HepG2 (cell line): Measurements from ENCODE around the gene UBE2B. TPM values are rescaled to one million over a fixed set of nuclear protein-coding genes. Genes with fewer than 3 reads are reported as not detected.

ENCODE experiments used
- AGO1 ChIP-seq: fragments of 200-400 bp; formaldehyde crosslinking; IDR thresholded peaks from 2 replicates; pipeline ENCODE4 v1.6.1; 2017; ENCODE audit warnings: mild to moderate bottlenecking, low read depth, low read length, moderate library complexity; ENCODE audit not compliant: poor library complexity, severe bottlenecking
- ATF3 ChIP-seq: sonication (generic); formaldehyde crosslinking; IDR thresholded peaks from 2 replicates; pipeline ENCODE4 v1.4.0; 2020; ENCODE audit warnings: missing genetic modification reagents
- BRCA1 ChIP-seq: sonication (generic); formaldehyde crosslinking; IDR thresholded peaks from 2 replicates; pipeline ENCODE4 v1.4.0; 2020; ENCODE audit warnings: missing genetic modification reagents
- EEA1 ChIP-seq: sonication (generic); formaldehyde crosslinking; IDR thresholded peaks from 2 replicates; pipeline ENCODE4 v1.5.1; 2020; ENCODE audit warnings: mild to moderate bottlenecking, missing genetic modification reagents, borderline replicate concordance
- GABPB1 ChIP-seq: IDR thresholded peaks from 2 replicates; pipeline ENCODE4 v1.6.1; 2016; ENCODE audit warnings: mild to moderate bottlenecking, missing genetic modification reagents, moderate library complexity, missing compliant biosample characterization
- HNRNPLL ChIP-seq: fragments of 200-400 bp; formaldehyde crosslinking; IDR thresholded peaks from 2 replicates; pipeline ENCODE4 v1.6.1; 2017; ENCODE audit warnings: mild to moderate bottlenecking, low read depth, low read length; ENCODE audit not compliant: poor library complexity, severe bottlenecking
- KDM4B ChIP-seq: sonication (generic); formaldehyde crosslinking; IDR thresholded peaks from 2 replicates; pipeline ENCODE4 v1.4.0; 2020; ENCODE audit warnings: missing genetic modification reagents
- KLF15 ChIP-seq: sonication (generic); formaldehyde crosslinking; IDR thresholded peaks from 2 replicates; pipeline ENCODE4 v1.8.1; 2023; ENCODE audit warnings: borderline replicate concordance, mild to moderate bottlenecking, inconsistent platforms, missing genetic modification reagents, mixed read lengths
- MED8 ChIP-seq: sonication (generic); formaldehyde crosslinking; IDR thresholded peaks from 2 replicates; pipeline ENCODE4 v1.8.1; 2023; ENCODE audit warnings: mild to moderate bottlenecking, missing genetic modification reagents; ENCODE audit not compliant: insufficient replicate concordance
- NONO ChIP-seq, 2 experiments: fragments of 450-650 bp in 1 of 2; sonication (generic) in 1 of 2; formaldehyde crosslinking in 1 of 2; IDR thresholded peaks in 1 of 2; conservative IDR thresholded peaks in 1 of 2; 2 replicates each; pipeline versions ENCODE4 v1.6.1 to v1.8.0; 2017 to 2022; ENCODE audit warnings: mild to moderate bottlenecking in 1 of 2, missing genetic modification reagents in 1 of 2, moderate library complexity in 1 of 2
- POLR2A ChIP-seq, 2 experiments: IDR thresholded peaks; 2 replicates each; pipeline ENCODE4 v1.6.1; 2011; ENCODE audit warnings: low read depth in 2 of 2, low read length in 2 of 2, mild to moderate bottlenecking in 1 of 2, moderate library complexity in 1 of 2; ENCODE audit not compliant: insufficient read depth in 1 of 2
- SETDB1 ChIP-seq: sonication (generic); formaldehyde crosslinking; IDR thresholded peaks from 2 replicates; pipeline ENCODE4 v1.5.1; 2020; ENCODE audit warnings: missing genetic modification reagents, mild to moderate bottlenecking, borderline replicate concordance
- SMAD1 ChIP-seq: sonication (generic); formaldehyde crosslinking; IDR thresholded peaks from 2 replicates; pipeline ENCODE4 v1.4.0; 2020; ENCODE audit warnings: missing genetic modification reagents, low read depth, mild to moderate bottlenecking, borderline replicate concordance
- SUZ12 ChIP-seq: fragments of 150-350 bp; IDR thresholded peaks from 2 replicates; pipeline ENCODE4 v1.6.1; 2014; ENCODE audit warnings: low read depth, low read length
- TAF1 ChIP-seq: sonication (generic); formaldehyde crosslinking; IDR thresholded peaks from 2 replicates; pipeline ENCODE4 v1.4.0; 2020; ENCODE audit warnings: missing genetic modification reagents
- TCF7 ChIP-seq: sonication (generic); IDR thresholded peaks from 2 replicates; pipeline ENCODE4 v1.6.1; 2016; ENCODE audit warnings: antibody characterized with exemption, low read depth
- UBTF ChIP-seq: sonication (generic); formaldehyde crosslinking; IDR thresholded peaks from 2 replicates; pipeline ENCODE4 v1.4.0; 2020; ENCODE audit warnings: mild to moderate bottlenecking, missing genetic modification reagents
- ZFAT ChIP-seq: sonication (generic); formaldehyde crosslinking; conservative IDR thresholded peaks from 2 replicates; pipeline ENCODE4 v1.8.1; 2023; ENCODE audit warnings: missing genetic modification reagents, inconsistent platforms
- ZKSCAN1 ChIP-seq: fragments of 150-350 bp; IDR thresholded peaks from 2 replicates; pipeline ENCODE4 v1.6.1; 2014; ENCODE audit warnings: low read length
- ZNF256 ChIP-seq: sonication (generic); formaldehyde crosslinking; conservative IDR thresholded peaks from 2 replicates; pipeline ENCODE4 v1.4.0; 2020; ENCODE audit warnings: missing genetic modification reagents
- ZNF280B ChIP-seq: sonication (generic); formaldehyde crosslinking; IDR thresholded peaks from 2 replicates; pipeline ENCODE4 v1.5.0; 2020; ENCODE audit warnings: missing genetic modification reagents, mild to moderate bottlenecking, borderline replicate concordance
- ZNF597 ChIP-seq: sonication (generic); formaldehyde crosslinking; IDR thresholded peaks from 2 replicates; pipeline ENCODE4 v1.5.0; 2020; ENCODE audit warnings: missing genetic modification reagents
- ZNF619 ChIP-seq: sonication (generic); formaldehyde crosslinking; IDR thresholded peaks from 2 replicates; pipeline ENCODE4 v1.4.0; 2020; ENCODE audit warnings: mild to moderate bottlenecking, missing genetic modification reagents
- ZNF773 ChIP-seq: sonication (generic); formaldehyde crosslinking; IDR thresholded peaks from 2 replicates; pipeline ENCODE4 v1.4.0; 2020; ENCODE audit warnings: missing genetic modification reagents, borderline replicate concordance
- ZNF83 ChIP-seq: sonication (generic); formaldehyde crosslinking; IDR thresholded peaks from 2 replicates; pipeline ENCODE4 v1.4.0; 2020; ENCODE audit warnings: missing genetic modification reagents, mild to moderate bottlenecking, borderline replicate concordance
- polyA plus RNA-seq, 8 experiments: library from polyadenylated mRNA; depleted of rRNA in 3 of 8; stranded (reverse) in 7 of 8; unstranded in 1 of 8; fragments of >200 nt; fragmentation: Illumina TruSeq in 4 of 8; extraction: Trizol in 4 of 8; gene quantifications; 2 replicates each; pipeline versions ENCODE4 v1.2.1 to v1.2.3, GENCODE V29; 2011 to 2016; ENCODE audit warnings: low read depth in 4 of 8, missing spikeins in 1 of 8, mixed read lengths in 1 of 8; ENCODE audit not compliant: insufficient read depth in 1 of 8
- total RNA-seq, 5 experiments: library from RNA; depleted of rRNA; stranded (reverse); fragments of >200 nt; fragmentation: Illumina TruSeq; extraction: Trizol; gene quantifications; 2 replicates each; pipeline ENCODE4 v1.2.3, GENCODE V29; 2016; ENCODE audit warnings: low read depth in 1 of 5

UBE2B gene
- total and polyA plus RNA-seq, 2 of the 13 experiments (the other 11 are each of a cell fraction or from before 2014, with no cell fraction given) = 25.2 to 56.0 TPM

- TF ChIP-seq ATF3 (CRISPR knock-in tag) (peak; percentile 60; the same call in 1 of the 2 replicates), SUZ12 (peak; percentile 20; the same call in 1 of the 2 replicates), AGO1 (no peak), BRCA1 (CRISPR knock-in tag) (peak; percentile 71; the same call in 1 of the 2 replicates), KDM4B (CRISPR knock-in tag) (0 out of 2 replicates have a peak, but pooled peaks have one; percentile 34), SETDB1 (CRISPR knock-in tag) (no peak), ZFAT (CRISPR knock-in tag) (peak; percentile 77; the same call in 1 of the 2 replicates), SMAD1 (CRISPR knock-in tag) (peak; percentile 77; the same call in 1 of the 2 replicates), ZNF773 (CRISPR knock-in tag) (peak; percentile 57; the same call in 1 of the 2 replicates), MED8 (CRISPR knock-in tag) (peak; percentile 90), TCF7 (no peak), KLF15 (no peak), POLR2A (IDR thresholded peaks at IDR 0.05; ENCODE audit: insufficient read depth in 1 of 2, low read depth in 2 of 2, low read length in 2 of 2) (peak; percentile 85 to 90), TAF1 (CRISPR knock-in tag) (peak; percentile 96), ZNF619 (peak; percentile 86; the same call in 1 of the 2 replicates), GABPB1 (CRISPR knock-in tag) (peak; percentile 95), ZNF256 (CRISPR knock-in tag) (no peak), ZNF280B (CRISPR knock-in tag) (no peak; the same call in 1 of the 2 replicates), ZNF83 (CRISPR knock-in tag) (no peak), ZNF597 (CRISPR knock-in tag) (no peak), HNRNPLL (peak; percentile 81), ZKSCAN1 (no peak), NONO (IDR thresholded peaks at IDR 0.05) (no peak), NONO (CRISPR knock-in tag; conservative IDR thresholded peaks at IDR 0.05) (peak; percentile 99), UBTF (CRISPR knock-in tag) (peak; percentile 94), EEA1 (CRISPR knock-in tag) (no peak)
These were observed 40.3 kb downstream of the UBE2B start, which contains the start of gene CDKN2AIPNL (continued) for GRCh38 chr5:134411546-134412266.
